Skin epidermis (tissue), 12 donors: ENCODE results near the gene PCSK6.
"Not testable (repeated sequence)": the region's sequence is repeated elsewhere in the genome, so short reads cannot be mapped to it uniquely, and the experiment has no call there.

Experiments
- H3K27ac ChIP-seq, 21 experiments: fragments of 200-600 bp; sonication (generic) in 11 of 21; one replicate each; pipeline ENCODE4 v1.5.0; 2020; ENCODE audit warnings: mild to moderate bottlenecking in 3 of 21, inconsistent platforms in 2 of 21, moderate library complexity in 2 of 21
- H3K4me3 ChIP-seq, 7 experiments: fragments of 200-600 bp; sonication (generic) in 2 of 7; one replicate each; pipeline ENCODE4 v1.5.0; 2020; ENCODE audit warnings: inconsistent platforms in 2 of 7, mild to moderate bottlenecking in 2 of 7, moderate library complexity in 1 of 7

The PCSK6 gene

GRCh38 chr15:101469520-101470288 is 19.8 kb downstream of the PCSK6 start:
- Histone ChIP-seq H3K4me3 (no peak overlapping the region), H3K27ac (no peak overlapping the region)

- no peak overlapping the region for H3K27ac ChIP-seq
- H3K4me3 ChIP-seq = no peak overlapping the region
Observed at GRCh38 chr15:101466188-101466587, 23.3 kb downstream of the PCSK6 start.

GRCh38 chr15:101464999-101465669 is 24.4 kb downstream of the PCSK6 start:
- Histone ChIP-seq H3K27ac (no peak overlapping the region), H3K4me3 (no peak overlapping the region)

GRCh38 chr15:101464256-101464998 is 25.1 kb downstream of the PCSK6 start:
- H3K4me3 ChIP-seq = no peak overlapping the region
- no peak overlapping the region for H3K27ac ChIP-seq

- H3K27ac ChIP-seq, H3K4me3 ChIP-seq: not testable (repeated sequence)
Observed at GRCh38 chr15:101463696-101464095, 25.8 kb downstream of the PCSK6 start.

GRCh38 chr15:101463270-101463669 is 26.2 kb downstream of the PCSK6 start:
- no peak overlapping the region for H3K4me3 ChIP-seq
- no peak overlapping the region for H3K27ac ChIP-seq

GRCh38 chr15:101461097-101461496 is 28.4 kb downstream of the PCSK6 start:
- no peak overlapping the region for H3K27ac ChIP-seq
- no peak overlapping the region for H3K4me3 ChIP-seq

- Histone ChIP-seq H3K27ac (peak overlapping the region in 1 of 21 experiments; percentile 10), H3K4me3 (no peak overlapping the region)
Observed at GRCh38 chr15:101459579-101460300, 29.8 kb downstream of the PCSK6 start.

GRCh38 chr15:101458908-101459578 is 30.5 kb downstream of the PCSK6 start:
- peak overlapping the region in 1 of 21 experiments; percentile 4 for H3K27ac ChIP-seq

GRCh38 chr15:101458158-101458900 is 31.2 kb downstream of the PCSK6 start:
- Histone ChIP-seq H3K27ac (peak overlapping the region in 1 of 21 experiments; percentile 4), H3K4me3 (no peak overlapping the region)

More at GRCh38 chr15:101458908-101459578, 30.5 kb downstream of the PCSK6 start:
- no peak overlapping the region for H3K4me3 ChIP-seq

- H3K4me3 ChIP-seq = no peak overlapping the region
- no peak overlapping the region for H3K27ac ChIP-seq
Observed at GRCh38 chr15:101457696-101458095, 31.8 kb downstream of the PCSK6 start.

GRCh38 chr15:101456057-101456739 is 33.3 kb downstream of the PCSK6 start:
- no peak overlapping the region for H3K4me3 ChIP-seq
- H3K27ac ChIP-seq = peak overlapping the region in 6 of 21 experiments; percentile 1 to 32 (median 12)

- peak overlapping the region in 9 of 21 experiments; percentile 4 to 46 (median 19) for H3K27ac ChIP-seq
- H3K4me3 ChIP-seq = no peak overlapping the region
Observed at GRCh38 chr15:101455291-101456025, 34.0 kb downstream of the PCSK6 start.

- not testable (repeated sequence) for H3K4me3 ChIP-seq
Observed at GRCh38 chr15:101454781-101455180, 34.7 kb downstream of the PCSK6 start.

GRCh38 chr15:101454365-101454764 is 35.1 kb downstream of the PCSK6 start:
- H3K4me3 ChIP-seq = no peak overlapping the region
- H3K27ac ChIP-seq = no peak overlapping the region

More at GRCh38 chr15:101454781-101455180, 34.7 kb downstream of the PCSK6 start:
- H3K27ac ChIP-seq = peak overlapping the region in 3 of 21 experiments; percentile 4 to 37 (median 34)

GRCh38 chr15:101453123-101454120 is 36.1 kb downstream of the PCSK6 start:
- Histone ChIP-seq H3K27ac (no peak overlapping the region), H3K4me3 (no peak overlapping the region)
